Stimulated activated CD4-positive, alpha-beta T cell treated with anti-CD3 and anti-CD28 coated beads, Interleukin-2, amount 100 ng/mL, for 48 hours (primary cell): ENCODE measurements around the gene PAK5.

Experiments used
- DNase-seq, 2 donors: peaks; one replicate each; pipeline ENCODE4 v3.0.0-alpha.2; 2020

PAK5 gene

DNA sequence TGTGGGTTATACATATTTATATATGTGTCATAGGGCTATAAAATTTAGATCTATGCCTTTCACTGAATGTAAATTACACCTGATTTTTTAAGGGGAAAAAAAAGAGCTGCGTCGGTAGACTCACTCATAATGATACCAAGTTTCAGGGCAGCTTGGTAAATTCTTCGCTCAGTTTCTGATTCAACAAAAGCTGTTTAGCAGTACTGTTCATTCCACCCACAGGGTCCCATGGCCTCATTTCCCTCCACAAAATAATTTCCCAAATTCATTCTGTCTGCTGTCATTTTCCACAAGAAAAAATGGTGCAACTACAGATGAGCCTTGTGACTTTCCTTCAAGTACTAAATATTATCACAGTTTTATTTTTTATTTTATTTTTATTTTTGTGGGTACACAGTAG lies 63.7 kb downstream of the PAK5 start:
- DNase-seq: no peak

DNA sequence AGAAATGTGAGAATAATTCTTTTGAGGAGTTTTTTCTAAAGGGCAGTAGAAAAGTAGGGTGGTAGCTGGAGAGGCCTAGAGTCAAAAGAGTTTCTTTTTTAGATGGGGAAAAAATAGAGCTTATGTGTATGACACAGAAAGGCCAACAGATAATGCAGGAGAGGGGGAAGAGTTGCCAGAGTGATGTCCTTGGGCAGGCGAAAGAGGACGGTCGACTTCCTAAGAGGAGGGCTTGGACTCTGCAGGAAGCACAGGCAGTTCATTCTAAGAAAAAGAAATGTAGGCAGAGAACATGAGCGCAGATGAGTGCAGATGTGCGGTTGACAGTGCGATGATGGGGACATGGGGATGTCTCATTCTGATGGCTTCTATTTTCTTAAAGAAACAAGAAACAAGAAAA lies 68.9 kb downstream of the PAK5 start:
- no peak for DNase-seq

DNA sequence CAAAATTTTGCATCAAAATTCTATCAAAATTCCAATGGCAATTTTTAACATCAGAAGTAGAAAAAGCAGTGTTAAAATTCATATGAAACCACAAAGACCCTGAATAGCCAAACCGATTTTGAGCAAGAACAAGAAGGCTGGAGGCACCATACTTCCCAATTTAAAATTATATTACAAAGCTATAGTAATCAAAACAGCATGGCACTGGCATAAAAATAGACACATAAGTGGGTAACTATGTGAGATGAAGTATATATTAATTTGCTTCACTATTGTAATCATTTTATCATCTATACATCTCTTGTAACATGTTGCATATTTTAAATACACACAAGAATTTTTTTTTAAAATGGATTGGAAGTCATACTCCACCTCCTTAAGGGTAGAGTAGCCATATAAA lies 77.4 kb downstream of the PAK5 start:
- DNase-seq: no peak

DNA sequence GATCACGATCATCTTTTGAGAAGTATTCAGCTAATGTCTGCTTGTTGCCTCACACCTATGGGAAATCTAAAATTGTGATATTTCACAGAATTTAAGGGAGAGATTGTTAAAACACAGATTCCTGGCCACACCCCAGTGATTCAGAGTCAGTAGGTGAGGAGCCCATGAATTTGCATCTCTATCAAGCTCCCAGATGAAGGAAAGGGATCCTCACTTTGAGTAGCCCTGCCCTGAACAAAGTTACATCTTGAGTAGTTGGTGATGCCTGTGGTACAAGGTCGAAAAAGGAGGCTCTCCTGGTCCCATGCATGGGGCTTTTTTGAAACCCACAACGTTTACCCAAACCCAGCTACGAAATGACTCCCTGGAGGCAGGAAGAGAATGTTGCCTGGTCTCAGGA lies 79.5 kb downstream of the PAK5 start:
- no peak for DNase-seq

DNA sequence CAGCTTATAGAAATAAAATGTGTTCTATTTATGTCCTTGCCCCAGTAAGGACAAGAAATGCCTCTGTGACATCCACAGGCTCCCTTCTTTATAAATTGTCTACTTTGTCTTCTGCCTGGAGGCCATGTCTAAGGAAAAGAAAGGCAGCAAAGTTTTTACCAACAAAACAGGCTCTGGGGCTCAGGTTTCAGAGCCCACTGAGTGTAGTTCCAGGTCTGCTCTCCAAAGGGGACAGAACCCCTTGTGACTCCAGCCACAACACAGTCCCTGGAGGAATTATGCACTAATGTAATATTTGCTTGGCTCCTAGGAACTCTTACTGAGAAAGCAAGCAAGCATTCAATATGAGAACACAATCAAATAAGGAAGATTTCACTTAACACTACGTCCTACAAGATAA lies 80.1 kb downstream of the PAK5 start:
- no peak for DNase-seq

DNA sequence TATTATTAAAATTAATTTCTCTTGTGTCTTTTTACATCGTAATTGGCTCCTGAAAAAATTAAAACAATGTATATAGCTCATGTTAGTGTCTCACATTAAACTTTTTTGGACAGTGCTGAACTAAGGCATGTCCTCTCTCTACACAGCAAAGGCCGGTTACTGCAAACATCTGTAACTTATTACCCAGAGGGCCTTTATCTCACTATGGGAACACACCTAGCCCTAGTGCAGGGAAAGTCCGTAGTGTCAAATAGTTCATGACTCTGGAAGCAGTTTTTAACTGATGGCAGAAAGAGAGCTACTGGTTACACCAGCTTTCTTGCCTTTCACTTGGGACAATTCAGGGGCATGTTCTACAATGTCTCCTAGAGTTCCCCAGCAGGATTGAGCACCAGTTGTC lies 82.2 kb downstream of the PAK5 start:
- no peak for DNase-seq

DNA sequence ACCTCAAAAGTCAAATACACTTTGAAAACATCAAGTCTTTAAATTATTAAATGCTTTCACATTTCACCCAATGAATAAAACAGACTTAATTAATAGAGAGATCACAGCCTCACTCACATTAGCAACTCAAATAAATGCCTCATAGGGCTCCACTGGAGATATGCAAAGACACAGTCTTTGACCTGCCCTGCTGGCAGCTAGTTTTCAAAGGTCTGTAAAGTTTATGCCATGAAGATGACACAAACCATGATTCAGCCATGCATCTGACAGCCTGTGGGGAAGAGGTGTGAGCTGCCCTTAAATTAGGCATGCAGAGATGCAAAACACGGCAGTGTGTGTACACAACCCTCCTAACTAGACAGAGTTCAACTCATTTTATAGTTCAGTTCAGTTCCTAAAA lies 83.6 kb downstream of the PAK5 start:
- DNase-seq: no peak

DNA sequence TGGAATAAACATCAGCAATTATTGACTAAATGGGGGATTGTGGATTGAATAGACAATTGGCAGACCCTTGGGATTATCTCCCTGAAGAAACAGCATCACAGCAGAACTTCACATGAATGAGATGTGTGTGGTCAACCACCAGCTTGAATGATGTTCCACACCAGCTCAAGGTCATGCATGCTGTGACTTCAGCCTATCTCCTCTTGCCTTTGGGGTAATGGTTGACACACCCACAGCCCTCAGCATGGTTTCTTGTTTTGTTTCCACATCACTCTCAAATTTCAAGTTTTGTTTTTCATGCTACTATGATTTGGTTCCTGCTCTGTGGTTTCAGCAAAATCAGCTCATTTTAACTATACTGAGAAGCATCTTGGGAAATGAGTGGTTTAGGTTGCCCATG lies 94.3 kb downstream of the PAK5 start:
- no peak for DNase-seq

DNA sequence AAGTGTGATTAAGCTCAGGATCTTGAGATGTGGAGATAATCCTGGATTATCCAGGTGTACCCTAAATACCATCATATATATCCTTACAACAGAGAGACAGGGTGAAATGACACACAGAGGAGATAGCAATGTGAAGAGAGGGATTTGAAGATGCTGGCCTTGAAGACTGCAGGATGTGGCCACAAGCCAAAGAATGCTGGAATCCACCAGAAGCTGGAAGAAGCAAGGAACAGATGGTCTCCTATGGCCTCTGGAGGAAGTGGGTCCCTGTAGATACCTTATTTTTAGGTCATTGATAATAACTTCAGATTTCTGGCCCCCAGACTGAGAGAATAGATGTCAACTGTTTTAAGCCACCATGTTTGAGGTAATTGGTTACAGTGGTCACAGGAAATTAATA lies 95.0 kb downstream of the PAK5 start:
- DNase-seq: no peak

DNA sequence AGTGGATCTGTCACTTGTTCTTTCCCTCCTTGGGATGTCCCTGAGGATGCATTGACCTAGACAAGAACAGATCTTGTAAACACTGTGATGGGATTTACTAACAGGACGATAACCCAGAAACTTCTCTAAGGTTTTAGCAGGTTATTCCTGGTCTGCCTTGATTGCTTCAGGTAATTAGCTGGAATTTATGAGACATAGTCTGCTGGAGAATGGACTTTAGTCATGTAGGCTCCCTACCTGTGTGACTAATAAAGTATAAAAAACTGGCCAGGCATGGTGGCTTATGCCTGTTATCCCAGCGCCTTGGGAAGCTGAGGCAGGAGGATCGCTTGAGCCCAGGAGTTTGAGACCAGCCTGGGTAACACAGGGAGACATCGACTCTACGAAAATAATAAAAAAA lies 96.1 kb downstream of the PAK5 start:
- DNase-seq: no peak

DNA sequence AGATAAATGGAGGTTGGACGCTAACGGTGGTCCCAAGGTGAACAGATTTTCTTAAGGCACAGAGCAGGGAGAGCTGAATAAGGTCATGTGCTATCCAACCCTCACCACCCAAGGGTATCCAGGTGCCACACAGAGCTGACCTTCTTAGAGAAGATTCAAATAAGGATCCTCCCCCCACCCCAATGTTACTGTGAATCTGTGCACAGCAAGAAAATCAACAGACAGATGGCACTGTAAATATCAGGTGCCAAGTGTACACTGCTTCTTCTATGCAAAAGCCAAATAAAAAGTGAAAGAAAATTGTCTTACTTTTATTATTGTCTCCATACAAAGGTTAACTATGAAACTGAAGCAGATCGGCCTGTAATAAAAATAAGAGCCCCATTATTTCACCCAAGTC lies 96.9 kb downstream of the PAK5 start:
- no peak for DNase-seq

DNA sequence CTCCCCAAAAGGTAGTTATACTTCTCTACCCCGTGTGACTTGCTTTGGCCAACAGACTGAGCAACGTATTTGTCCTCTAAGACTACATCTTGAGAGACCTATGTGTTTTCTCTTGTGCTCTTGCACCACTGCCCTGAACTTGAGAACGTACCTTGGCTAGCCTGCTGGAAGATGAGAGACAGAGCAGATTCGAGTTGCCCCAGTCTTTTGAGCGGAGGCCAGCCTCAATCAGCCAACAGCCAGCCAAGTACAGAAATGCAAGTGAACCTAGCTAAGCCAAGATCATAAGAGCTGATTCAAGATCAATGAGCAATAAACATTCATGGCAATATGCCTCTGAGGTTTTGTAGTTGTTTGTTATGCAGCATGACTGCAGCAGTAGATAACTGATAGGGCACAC lies 98.4 kb downstream of the PAK5 start:
- no peak for DNase-seq

DNA sequence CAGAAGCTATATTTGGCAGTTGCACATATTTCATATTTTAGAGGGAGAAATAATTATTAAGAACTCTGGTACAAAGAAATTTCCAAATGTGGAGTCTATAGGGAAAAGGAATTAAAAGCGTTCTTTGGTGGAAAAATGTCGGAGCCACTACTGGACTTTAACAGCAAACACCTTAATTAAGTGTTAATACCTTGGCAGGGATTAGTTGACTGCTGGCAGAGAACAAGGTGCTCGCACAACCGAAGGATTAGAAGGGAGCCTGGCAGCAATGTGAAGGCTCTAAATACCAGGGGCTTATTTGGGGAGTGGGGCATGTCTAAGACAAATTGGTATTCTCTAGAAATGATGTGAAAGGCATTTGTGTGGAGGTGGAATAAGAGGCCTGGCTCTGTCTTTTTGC lies 98.9 kb downstream of the PAK5 start:
- no peak for DNase-seq

DNA sequence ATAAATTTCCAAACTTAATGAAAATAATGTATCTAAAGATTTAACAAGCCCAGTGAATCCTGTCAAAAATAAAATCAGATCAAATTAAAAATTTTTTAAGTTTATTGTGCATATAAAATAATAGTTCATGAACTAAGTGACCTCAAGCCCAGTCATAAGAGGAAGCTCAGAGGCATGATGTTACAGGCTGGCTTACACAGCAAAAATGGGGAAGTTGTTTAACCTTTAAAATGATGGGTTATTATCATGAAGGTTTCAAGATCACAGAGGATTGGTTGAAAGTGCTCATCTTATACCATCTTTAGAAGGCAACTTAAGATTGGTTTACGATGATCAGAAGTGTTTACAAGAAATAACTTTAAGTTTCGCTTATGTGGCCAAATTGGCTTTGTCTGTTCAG lies 102.5 kb downstream of the PAK5 start:
- no peak for DNase-seq

DNA sequence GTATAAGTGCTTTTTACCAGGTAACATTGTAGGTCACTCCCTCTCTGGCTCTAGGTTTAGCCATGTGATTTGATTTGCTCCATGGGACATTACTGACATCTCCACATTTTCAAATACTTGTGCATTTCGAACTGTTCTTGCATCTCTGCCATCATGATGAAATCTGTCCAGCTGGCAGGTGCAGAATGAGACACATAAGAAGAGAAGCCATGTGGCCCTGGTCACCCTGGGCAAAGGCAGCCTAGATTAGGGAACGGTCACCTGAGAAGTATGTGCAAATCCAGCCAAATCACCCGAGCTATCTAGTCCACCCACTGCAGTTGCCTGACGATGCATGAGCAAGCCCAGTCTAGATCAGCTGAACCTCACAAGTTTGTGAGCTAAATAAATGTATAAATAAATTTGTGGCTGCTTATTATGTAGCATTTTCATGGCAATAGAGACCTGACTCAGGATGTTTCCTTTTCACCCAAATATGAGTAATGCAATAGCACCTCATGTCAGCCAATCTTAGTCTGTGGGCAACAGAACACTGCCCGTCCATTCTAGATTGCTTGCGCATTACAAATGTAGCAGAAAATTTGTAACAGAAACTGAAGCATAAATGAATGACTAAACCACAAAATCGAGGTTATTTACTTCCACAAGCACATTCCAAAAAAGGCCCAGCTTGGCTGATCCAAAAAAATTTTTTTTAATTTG lies 115.2 kb downstream of the PAK5 start:
- no peak for DNase-seq

DNA sequence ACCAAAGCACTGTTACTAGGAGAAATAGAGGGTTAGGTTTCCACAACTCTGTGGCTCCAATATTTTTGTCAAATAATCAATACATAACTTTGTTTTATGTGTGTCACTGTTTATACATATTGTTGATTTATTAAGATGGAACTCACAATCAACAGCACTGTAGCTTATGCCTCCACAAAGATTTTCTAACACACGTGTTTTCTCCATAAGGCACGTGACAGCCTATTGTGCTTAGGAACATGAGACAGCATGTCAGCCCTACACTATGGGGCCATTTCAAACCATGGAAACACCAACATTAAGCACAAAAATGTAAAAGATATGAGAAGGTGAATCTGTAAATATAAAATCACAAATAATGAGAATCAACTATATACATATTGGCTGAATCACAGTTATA lies 127.0 kb downstream of the PAK5 start:
- no peak for DNase-seq

DNA sequence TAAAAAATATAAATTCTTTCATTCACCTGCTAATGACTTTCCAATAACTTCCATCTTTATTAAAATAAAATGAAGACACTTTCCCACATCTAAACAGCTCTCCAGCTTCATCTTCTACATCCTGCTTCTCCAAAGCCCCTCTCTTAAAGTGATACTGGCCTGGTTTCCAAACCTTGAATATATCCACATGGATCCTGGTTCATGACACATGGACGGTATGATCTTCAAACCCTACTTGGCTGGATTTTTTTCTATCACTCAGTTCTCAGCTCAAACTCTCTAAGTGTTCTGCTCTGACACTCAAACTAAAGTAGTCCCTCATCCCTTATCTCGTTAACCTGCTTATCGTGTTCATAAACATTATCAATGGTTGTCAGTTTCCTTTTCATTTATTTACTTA lies 128.2 kb downstream of the PAK5 start:
- DNase-seq: no peak

DNA sequence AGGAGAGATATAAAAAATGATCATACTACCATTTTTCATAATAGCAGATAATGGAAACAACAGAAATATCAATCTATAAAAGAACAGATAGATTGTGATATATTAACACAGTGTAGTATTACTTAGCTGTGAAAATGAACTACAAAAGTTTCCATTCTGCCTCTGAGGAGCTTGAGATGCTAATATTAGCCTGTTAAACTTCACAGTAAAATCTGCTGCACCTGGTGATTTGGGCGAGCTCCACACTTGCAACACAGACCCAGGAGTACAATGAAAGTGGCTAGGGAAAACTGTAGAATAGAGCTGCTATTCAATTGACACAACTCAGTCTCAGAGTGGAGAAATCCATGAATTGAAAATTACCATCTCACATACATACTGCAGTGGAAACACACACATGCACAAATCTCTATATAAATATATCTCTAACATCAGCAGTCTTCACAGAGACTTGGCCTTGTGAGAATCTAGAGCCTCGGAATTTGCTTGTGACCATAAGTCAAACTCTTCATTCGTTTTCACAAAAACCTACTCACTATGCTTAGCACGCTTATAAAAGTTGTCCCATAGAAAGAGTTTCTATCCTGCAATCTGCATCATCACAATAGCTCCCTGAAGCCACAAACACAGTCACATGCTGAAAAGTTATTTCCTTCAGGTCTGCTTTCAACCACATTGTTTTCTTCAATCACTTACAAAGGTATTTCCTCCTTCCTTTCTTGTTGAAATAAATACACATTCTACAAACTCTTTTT lies 133.0 kb downstream of the PAK5 start:
- no peak for DNase-seq

DNA sequence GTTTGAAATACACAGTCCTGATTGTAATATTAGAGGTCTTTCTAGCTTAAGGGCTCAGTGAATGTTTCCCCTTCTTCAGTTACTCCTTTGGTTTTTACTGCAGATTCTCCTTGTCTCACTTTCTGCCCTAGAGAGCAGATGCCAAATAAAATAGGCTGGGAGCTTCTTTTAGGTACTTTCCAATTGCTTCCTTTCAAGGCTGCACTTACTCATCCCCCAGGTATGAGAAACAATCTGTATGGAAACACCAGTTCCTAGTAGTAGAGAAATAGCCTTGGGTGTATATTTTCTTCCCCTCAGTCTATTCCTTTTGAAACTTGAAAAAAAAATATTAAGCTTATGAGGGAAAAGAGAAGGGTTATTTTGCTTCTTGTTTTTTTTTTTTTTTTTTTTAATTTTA lies 139.7 kb downstream of the PAK5 start:
- DNase-seq: no peak

DNA sequence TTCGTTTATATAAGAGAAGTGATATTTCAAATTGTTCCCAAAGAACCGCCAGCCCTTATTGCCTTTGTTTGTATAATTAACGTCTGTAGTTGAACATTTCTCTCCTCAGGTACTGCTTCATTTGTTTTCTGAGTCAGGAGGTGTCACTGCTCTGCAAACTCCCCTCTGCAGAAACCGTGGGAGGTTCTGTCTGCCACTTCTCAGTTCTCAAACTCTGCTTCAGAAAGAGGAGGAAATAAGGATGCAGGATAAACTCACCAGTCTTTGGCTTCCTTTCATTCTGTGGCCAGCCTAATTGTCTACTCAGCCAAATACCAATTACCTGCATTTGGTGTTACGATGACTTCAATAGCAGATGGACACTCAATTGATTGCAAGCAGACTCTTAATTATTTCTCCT lies 149.8 kb downstream of the PAK5 start:
- DNase-seq: no peak

DNA sequence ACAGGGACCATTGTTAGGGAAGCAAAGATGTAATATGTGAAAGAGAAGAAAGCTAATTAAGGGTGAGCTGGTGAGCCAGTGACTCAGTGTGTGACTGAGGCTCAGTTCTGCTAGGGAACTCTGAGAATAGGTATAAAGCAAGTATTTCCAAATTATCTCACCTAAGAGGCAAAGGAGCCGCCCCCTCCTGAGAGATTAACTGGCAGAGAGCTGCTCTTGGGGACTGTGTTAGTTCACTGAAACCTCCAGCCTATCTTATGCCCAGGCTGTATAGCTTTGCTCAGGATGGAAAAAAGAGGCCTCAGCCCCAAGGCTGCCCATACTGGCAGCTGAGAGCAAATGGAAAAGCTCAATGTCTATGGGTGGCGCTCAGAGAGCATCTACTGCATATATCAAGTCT lies 152.0 kb downstream of the PAK5 start:
- DNase-seq: no peak

DNA sequence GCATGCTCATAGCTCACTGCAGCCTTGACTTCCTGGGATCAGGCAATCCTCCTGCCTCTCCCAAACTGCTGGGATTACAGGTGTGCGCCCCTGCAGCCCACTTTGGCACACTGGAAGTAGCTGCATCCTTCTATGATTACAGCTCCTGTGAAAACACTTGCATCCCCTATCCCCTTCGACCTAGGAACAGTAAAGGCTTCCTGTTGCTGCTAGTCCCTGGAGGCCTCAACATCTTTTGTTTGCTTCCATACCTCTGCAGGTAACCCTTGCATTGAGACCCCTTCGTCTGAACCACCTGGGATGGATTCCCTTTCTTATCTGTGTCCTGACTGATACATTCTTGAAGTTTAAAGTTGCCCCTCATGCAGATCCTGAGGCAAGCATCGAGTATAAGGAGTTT lies 152.4 kb downstream of the PAK5 start:
- no peak for DNase-seq

DNA sequence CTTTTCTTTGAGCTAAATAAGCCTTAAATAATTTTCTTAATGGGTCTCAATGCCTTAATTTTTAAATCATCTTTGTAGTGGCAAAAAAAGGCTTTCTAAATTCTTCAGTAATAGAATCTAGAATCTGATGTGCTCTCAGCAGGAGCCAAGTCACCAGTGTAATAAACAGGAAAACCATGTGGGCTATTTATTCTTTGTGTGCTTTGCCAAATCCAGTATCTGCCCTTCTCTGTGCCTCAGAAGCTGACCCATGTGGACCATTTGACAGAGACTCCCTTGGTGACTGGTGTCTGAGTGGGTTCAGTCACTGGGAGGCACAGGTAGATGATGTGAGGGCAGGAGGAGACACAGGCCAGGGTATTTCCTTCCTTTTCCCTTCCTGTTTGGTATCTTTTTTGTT lies 152.9 kb downstream of the PAK5 start:
- no peak for DNase-seq

DNA sequence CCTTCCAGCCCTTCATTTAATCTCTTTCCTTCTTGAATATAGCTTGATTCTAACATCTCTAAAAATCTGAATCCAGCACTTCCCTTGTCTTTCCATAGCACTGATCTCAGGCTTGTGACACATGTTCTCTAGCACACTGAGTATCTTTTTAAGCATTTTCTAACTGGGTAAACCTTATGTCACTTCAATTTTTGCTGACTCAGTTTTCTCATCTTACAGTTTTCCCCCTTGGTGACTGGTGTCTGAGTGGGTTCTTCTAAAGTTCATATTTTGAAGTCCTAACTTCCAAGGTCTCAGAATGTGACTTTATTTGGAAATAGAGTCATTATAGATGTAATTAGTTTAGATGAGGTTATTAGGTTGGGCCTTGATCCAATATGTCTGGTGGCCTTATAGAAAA lies 153.9 kb downstream of the PAK5 start:
- DNase-seq: no peak

DNA sequence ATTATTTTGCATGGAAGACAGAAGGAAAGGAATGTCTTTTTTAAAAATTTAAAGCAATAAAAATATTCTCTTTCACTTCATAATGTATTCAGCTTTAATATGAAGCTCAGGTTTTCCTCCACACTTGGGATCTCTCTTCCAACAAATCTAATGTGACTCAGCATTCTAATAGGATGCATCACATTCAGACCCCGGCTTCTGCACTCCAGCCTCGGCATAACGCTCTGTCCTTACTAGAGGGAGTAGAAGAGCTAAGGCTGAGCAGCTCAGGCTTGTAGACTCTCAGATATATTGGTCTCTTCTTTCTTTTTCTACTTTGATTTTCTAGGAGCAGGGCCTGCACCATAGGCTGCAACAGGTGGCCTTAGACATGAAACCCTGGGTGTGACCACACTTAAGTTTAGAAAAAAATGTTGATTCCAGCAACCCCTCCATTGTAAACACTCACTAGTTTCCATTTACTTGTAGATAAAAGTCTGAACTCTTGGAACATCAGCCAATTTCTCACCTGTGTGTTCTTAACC lies 161.7 kb downstream of the PAK5 start:
- DNase-seq: no peak
